ENCODE results near the gene RABL6. TPM values are rescaled to one million over a fixed set of nuclear protein-coding genes. Genes with fewer than 3 reads are reported as not detected.

Gene RABL6
- total RNA-seq, 4 donors from 2014 or later, result 28.8 to 57.9 (median 39.6) TPM

DNA sequence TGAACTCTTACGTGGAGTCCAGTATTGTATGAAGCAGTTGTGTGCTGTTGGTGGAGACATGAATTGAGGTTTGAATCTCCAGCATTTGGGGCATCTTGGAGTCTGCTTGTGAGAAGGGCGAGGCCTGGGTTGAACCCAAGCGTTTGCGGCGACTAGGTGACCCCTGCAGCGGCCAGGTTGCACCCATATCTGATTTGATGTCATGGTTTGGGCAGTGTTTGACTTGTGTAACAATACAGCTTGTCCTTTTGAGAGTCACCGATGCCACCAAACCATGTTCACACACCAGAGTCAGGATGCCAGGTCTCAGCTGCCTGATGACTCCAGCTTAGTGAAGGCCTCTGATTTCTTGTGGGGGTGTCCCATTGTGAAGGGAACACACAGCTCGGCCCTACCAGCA lies 80.7 kb downstream of the RABL6 start:
- TF ChIP-seq CTCF (IDR thresholded peaks at IDR 0.05), result no peak
- TF ChIP-seq POLR2A (IDR thresholded peaks at IDR 0.05), result no peak
- no peak overlapping the region for H3K27ac ChIP-seq
- no peak overlapping the region for H3K4me3 ChIP-seq
- peaks cover 0 to 5% of the 10 kb centered on the region in 2 donors for H3K4me1 ChIP-seq
- no peaks in the 10 kb centered on the region for H3K9me3 ChIP-seq
- DNase-seq, result no peak
- intact Hi-C loops (cut with DNase I; ENCODE audit: low total_unique reads), result no loop called here
- H3K36me3 ChIP-seq, result no peaks in the 10 kb centered on the region
- no peaks in the 10 kb centered on the region for H3K27me3 ChIP-seq

DNA sequence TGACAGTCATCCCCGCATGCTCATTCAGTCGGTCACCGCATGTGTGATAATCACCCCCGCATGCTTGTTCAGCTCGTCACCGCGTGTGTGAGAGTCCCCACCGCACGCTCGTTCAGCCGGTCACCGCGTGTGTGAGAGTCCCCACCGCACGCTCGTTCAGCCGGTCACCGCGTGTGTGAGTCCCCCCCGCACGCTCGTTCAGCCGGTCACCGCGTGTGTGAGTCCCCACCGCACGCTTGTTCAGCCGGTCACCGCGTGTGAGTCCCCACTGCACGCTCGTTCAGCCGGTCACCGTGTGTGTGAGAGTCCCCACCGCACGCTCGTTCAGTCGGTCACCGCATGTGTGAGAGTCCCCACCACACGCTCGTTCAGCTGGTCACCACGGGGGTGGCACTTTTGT lies 82.1 kb downstream of the RABL6 start:
- TF ChIP-seq POLR2A (IDR thresholded peaks at IDR 0.05) (no peak), CTCF (IDR thresholded peaks at IDR 0.05) (no peak)
- H3K36me3 ChIP-seq, result no peaks in the 10 kb centered on the region
- peaks cover 0 to 5% of the 10 kb centered on the region in 2 donors for H3K4me1 ChIP-seq
- H3K27ac ChIP-seq, result no peak overlapping the region
- intact Hi-C loops (cut with DNase I; ENCODE audit: low total_unique reads), result no loop called here
- H3K27me3 ChIP-seq, result no peaks in the 10 kb centered on the region
- no peak overlapping the region for H3K4me3 ChIP-seq
- H3K9me3 ChIP-seq, result no peaks in the 10 kb centered on the region
- no peak for DNase-seq

DNA sequence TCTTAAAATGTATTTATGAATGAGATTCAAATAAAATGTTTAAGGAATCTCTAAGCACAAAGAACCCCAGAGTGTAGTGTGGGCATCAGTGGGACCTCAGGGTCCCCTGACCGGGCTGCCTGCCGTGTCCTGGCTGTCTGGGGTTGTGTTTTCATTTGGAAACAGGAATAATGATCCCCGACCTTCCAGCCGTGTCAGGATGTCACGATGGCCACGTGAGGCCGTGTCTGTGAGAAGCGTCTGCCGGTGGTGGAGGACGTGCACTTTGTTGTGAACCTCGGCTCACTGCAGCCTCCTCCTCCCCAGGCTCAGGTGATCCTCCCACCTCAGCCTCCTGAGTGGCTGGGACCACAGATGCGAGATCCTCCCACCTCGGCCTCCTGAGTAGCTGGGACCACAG lies 82.9 kb downstream of the RABL6 start:
- intact Hi-C loops (cut with DNase I; ENCODE audit: low total_unique reads), result no loop called here
- TF ChIP-seq POLR2A (IDR thresholded peaks at IDR 0.05) (no peak), CTCF (IDR thresholded peaks at IDR 0.05) (no peak)
- DNase-seq, result no peak
- H3K36me3 ChIP-seq, result no peaks in the 10 kb centered on the region
- no peak overlapping the region for H3K27ac ChIP-seq
- H3K9me3 ChIP-seq, result no peaks in the 10 kb centered on the region
- no peaks in the 10 kb centered on the region for H3K27me3 ChIP-seq
- H3K4me3 ChIP-seq, result no peak overlapping the region
- peaks cover 0 to 2% of the 10 kb centered on the region in 2 donors for H3K4me1 ChIP-seq

Small RNA genes lying within 50 kb of the gene (microRNA-seq; reads per million reads assigned to microRNA genes)
- not detected for gene MIR4292 (ENCODE audit: borderline microRNAs expressed, borderline replicate concordance)
- gene MIR4479 (ENCODE audit: borderline microRNAs expressed, borderline replicate concordance), result not detected

Small RNA genes lying within 50 kb of the gene (small RNA-seq; reads per million reads assigned to genes)
- gene AL355987.2 (not detected), gene ATP6V1G1P3 (not detected), gene MIR4292 (not detected), gene MIR4479 (not detected)

Other genes starting within 250 kb of the RABL6 start
- gene EGFL7, start 145.0 kb upstream of the RABL6 start, total RNA-seq, result 1,000 to 10,000 TPM in 1 of 4 donors, 100 to 1,000 TPM in 3; 119 to 1,791 (median 307) TPM
- gene AGPAT2, start 120.5 kb upstream of the RABL6 start, total RNA-seq, result 10 to 100 TPM; 22.7 to 45.1 (median 38.6) TPM
- 10 to 100 TPM in 3 of 4 donors, 1 to 10 TPM in 1; 3.2 to 26.3 (median 21.0) TPM for gene DIPK1B, start 95.4 kb upstream of the RABL6 start, total RNA-seq
- gene LCN10, start 65.0 kb upstream of the RABL6 start, total RNA-seq, result 10 to 100 TPM in 3 of 4 donors, under 1 TPM in 1; 0.55 to 81.4 (median 20.4) TPM
- gene LCN6, start 59.4 kb upstream of the RABL6 start, total RNA-seq, result 100 to 1,000 TPM in 2 of 4 donors, 10 to 100 TPM in 1, 1 to 10 TPM in 1; 1.2 to 164 (median 89.7) TPM
- under 1 TPM in 1 of 4 donors, not detected in 3; 0.27 TPM for gene LCN8, start 49.7 kb upstream of the RABL6 start, total RNA-seq
- gene LCN15, start 43.4 kb upstream of the RABL6 start, total RNA-seq, result not detected
- gene TMEM141, start 16.6 kb upstream of the RABL6 start, total RNA-seq, result 10 to 100 TPM in 3 of 4 donors, 1 to 10 TPM in 1; 3.5 to 48.9 (median 32.0) TPM
- gene CCDC183, start 11.6 kb upstream of the RABL6 start, total RNA-seq, result 1 to 10 TPM in 2 of 4 donors, not detected in 2; 2.0 TPM
- gene AJM1, start 34.5 kb downstream of the RABL6 start, total RNA-seq, result 1 to 10 TPM in 3 of 4 donors, not detected in 1; 1.3 to 3.6 (median 3.6) TPM
- gene PHPT1, start 41.5 kb downstream of the RABL6 start, total RNA-seq, result 10 to 100 TPM; 12.4 to 55.5 (median 31.4) TPM
- 1 to 10 TPM in 2 of 4 donors, under 1 TPM in 1, not detected in 1; 0.26 to 4.3 (median 4.2) TPM for gene MAMDC4, start 44.4 kb downstream of the RABL6 start, total RNA-seq
- 100 to 1,000 TPM in 3 of 4 donors, 10 to 100 TPM in 1; 75.6 to 244 (median 144) TPM for gene EDF1, start 58.4 kb downstream of the RABL6 start, total RNA-seq
- gene TRAF2, start 78.6 kb downstream of the RABL6 start, total RNA-seq, result 10 to 100 TPM in 3 of 4 donors, under 1 TPM in 1; 0.88 to 22.1 (median 11.9) TPM
- 100 to 1,000 TPM in 1 of 4 donors, 10 to 100 TPM in 3; 67.4 to 111 (median 75.3) TPM for gene FBXW5, start 136.8 kb downstream of the RABL6 start, total RNA-seq
- gene C8G, start 137.3 kb downstream of the RABL6 start, total RNA-seq, result not detected
- gene LCN12, start 144.3 kb downstream of the RABL6 start, total RNA-seq, result 10 to 100 TPM in 2 of 4 donors, 1 to 10 TPM in 1, not detected in 1; 5.4 to 43.2 (median 10.3) TPM
- gene PTGDS, start 169.6 kb downstream of the RABL6 start, total RNA-seq, result 100 to 1,000 TPM in 1 of 4 donors, 10 to 100 TPM in 3; 13.5 to 116 (median 58.8) TPM
- gene LCNL1, start 175.0 kb downstream of the RABL6 start, total RNA-seq, result 1 to 10 TPM in 1 of 4 donors, under 1 TPM in 3; under 0.01 to 6.9 (median 0.54) TPM
- gene PAXX, start 184.5 kb downstream of the RABL6 start, total RNA-seq, result 10 to 100 TPM; 14.2 to 39.5 (median 18.8) TPM
- gene CLIC3, start 188.6 kb downstream of the RABL6 start, total RNA-seq, result 1 to 10 TPM in 2 of 4 donors, not detected in 2; 1.5 TPM
- 10 to 100 TPM; 24.8 to 36.9 (median 26.1) TPM for gene ABCA2, start 220.3 kb downstream of the RABL6 start, total RNA-seq
- gene FUT7, start 224.1 kb downstream of the RABL6 start, total RNA-seq, result not detected
- gene NPDC1, start 238.2 kb downstream of the RABL6 start, total RNA-seq, result 100 to 1,000 TPM in 1 of 4 donors, 10 to 100 TPM in 3; 25.2 to 221 (median 59.2) TPM
- 10 to 100 TPM in 1 of 4 donors, 1 to 10 TPM in 1, not detected in 2; 2.4 to 11.5 TPM for gene ENTPD2, start 246.1 kb downstream of the RABL6 start, total RNA-seq

Measured in uterus (tissue), 4 donors.